H9 (cell line): ENCODE results near the gene DECR2. TPM values are rescaled to one million over a fixed set of nuclear protein-coding genes. Genes with fewer than 3 reads are reported as not detected.

Source experiments
- DNase-seq: peaks from one replicate; pipeline ENCODE4 v3.0.0-alpha.2; 2017
- H2AFZ ChIP-seq: one replicate; pipeline ENCODE4 v1.6.1; 2013; ENCODE audit warnings: mild to moderate bottlenecking, low read length, control low read depth, moderate library complexity
- H2AK5ac ChIP-seq: 2 replicates; pipeline ENCODE4 v1.6.1; 2013; ENCODE audit warnings: low read length, control low read depth, mixed read lengths; ENCODE audit not compliant: insufficient read length
- H2BK120ac ChIP-seq: one replicate; pipeline ENCODE4 v1.6.1; 2013; ENCODE audit warnings: low read depth, mild to moderate bottlenecking, low read length, control low read depth, inconsistent platforms; ENCODE audit not compliant: poor library complexity, severe bottlenecking
- H2BK12ac ChIP-seq: 2 replicates; pipeline ENCODE4 v1.6.1; 2013; ENCODE audit warnings: low read length, control low read depth, mixed read lengths, low read depth; ENCODE audit not compliant: insufficient read length
- H2BK15ac ChIP-seq: 2 replicates; pipeline ENCODE4 v1.6.1; 2013; ENCODE audit warnings: low read depth, low read length, control low read depth
- H2BK20ac ChIP-seq: one replicate; pipeline ENCODE4 v1.6.1; 2013; ENCODE audit warnings: low read depth, mild to moderate bottlenecking, low read length, control low read depth, inconsistent platforms; ENCODE audit not compliant: poor library complexity, severe bottlenecking
- H2BK5ac ChIP-seq: 2 replicates; pipeline ENCODE4 v1.6.1; 2013; ENCODE audit warnings: low read length, control low read depth, mixed read lengths; ENCODE audit not compliant: insufficient read length
- H3K14ac ChIP-seq: 2 replicates; pipeline ENCODE4 v1.6.1; 2013; ENCODE audit warnings: low read length, control low read depth; ENCODE audit not compliant: insufficient read depth
- H3K18ac ChIP-seq: 2 replicates; pipeline ENCODE4 v1.6.1; 2013; ENCODE audit warnings: low read depth, mild to moderate bottlenecking, mixed read lengths, low read length, control low read depth; ENCODE audit not compliant: insufficient read length
- H3K23ac ChIP-seq: 2 replicates; pipeline ENCODE4 v1.6.1; 2013; ENCODE audit warnings: low read length, control low read depth, mixed read lengths, low read depth; ENCODE audit not compliant: insufficient read length
- H3K23me2 ChIP-seq: 2 replicates; pipeline ENCODE4 v1.6.1; 2013; ENCODE audit warnings: low read depth, mild to moderate bottlenecking, mixed read lengths, low read length, control low read depth; ENCODE audit not compliant: insufficient read length, poor library complexity, severe bottlenecking
- H3K27ac ChIP-seq: 2 replicates; pipeline ENCODE4 v1.5.1; 2013; ENCODE audit warnings: low read length, control low read depth, mixed read lengths, low read depth; ENCODE audit not compliant: insufficient read length
- H3K27me3 ChIP-seq: 2 replicates; pipeline ENCODE4 v1.6.1; 2013; ENCODE audit warnings: low read length, control low read depth, inconsistent platforms; ENCODE audit not compliant: insufficient read depth
- H3K4ac ChIP-seq: 2 replicates; pipeline ENCODE4 v1.6.1; 2013; ENCODE audit warnings: low read depth, mild to moderate bottlenecking, control low read depth, inconsistent platforms, low read length, moderate library complexity
- H3K4me1 ChIP-seq: 2 replicates; pipeline ENCODE4 v1.6.1; 2013; ENCODE audit warnings: low read length, control low read depth, inconsistent platforms; ENCODE audit not compliant: insufficient read depth
- H3K4me2 ChIP-seq: 2 replicates; pipeline ENCODE4 v1.6.1; 2013; ENCODE audit warnings: low read length, control low read depth, mixed read lengths; ENCODE audit not compliant: insufficient read length, insufficient read depth
- H3K56ac ChIP-seq: 2 replicates; pipeline ENCODE4 v1.6.1; 2013; ENCODE audit warnings: low read depth, mild to moderate bottlenecking, mixed read lengths, low read length, control low read depth; ENCODE audit not compliant: insufficient read length
- H3K79me1 ChIP-seq: 2 replicates; pipeline ENCODE4 v1.6.1; 2013; ENCODE audit warnings: low read depth, mild to moderate bottlenecking, moderate library complexity, low read length, control low read depth, inconsistent platforms; ENCODE audit not compliant: insufficient read depth, poor library complexity, severe bottlenecking
- H3K79me2 ChIP-seq: 2 replicates; pipeline ENCODE4 v1.6.1; 2013; ENCODE audit warnings: low read length, control low read depth, inconsistent platforms; ENCODE audit not compliant: insufficient read depth
- H3K9ac ChIP-seq: 2 replicates; pipeline ENCODE4 v1.6.1; 2013; ENCODE audit warnings: low read length, control low read depth, mixed read lengths; ENCODE audit not compliant: insufficient read length; ENCODE audit errors: extremely low read depth
- H3K9me3 ChIP-seq: one replicate; pipeline ENCODE4 v1.6.1; 2013; ENCODE audit warnings: low read depth, low read length, inconsistent platforms; ENCODE audit not compliant: control insufficient read depth
- H3T11ph ChIP-seq: one replicate; pipeline ENCODE4 v1.6.1; 2013; ENCODE audit warnings: mild to moderate bottlenecking, low read length, control low read depth, inconsistent platforms
- H4K20me1 ChIP-seq: one replicate; pipeline ENCODE4 v1.6.1; 2013; ENCODE audit not compliant: control insufficient read depth, insufficient read length, insufficient read depth
- H4K5ac ChIP-seq: 2 replicates; pipeline ENCODE4 v1.6.1; 2013; ENCODE audit warnings: low read depth, mild to moderate bottlenecking, mixed read lengths, low read length, control low read depth; ENCODE audit not compliant: insufficient read length
- H4K8ac ChIP-seq: replicated peaks from 2 replicates; pipeline ENCODE4 v1.6.1; 2013; ENCODE audit warnings: low read length, control low read depth, mixed read lengths, low read depth; ENCODE audit not compliant: insufficient read length
- H4K91ac ChIP-seq: 2 replicates; pipeline ENCODE4 v1.6.1; 2013; ENCODE audit warnings: low read depth, mild to moderate bottlenecking, moderate library complexity, mixed read lengths, low read length, control low read depth; ENCODE audit not compliant: insufficient read length
- H3K27ac Mint-ChIP-seq, 3 experiments: 2 replicates in 2 of 3; 3 replicates in 1 of 3; pipeline ENCODE4 v1.8.0; 2020 to 2021; ENCODE audit warnings: mixed read lengths in 3 of 3, mild to moderate bottlenecking in 1 of 3, moderate library complexity in 1 of 3
- H3K27me3 Mint-ChIP-seq: 2 replicates; pipeline ENCODE4 v1.8.0; 2021; ENCODE audit warnings: low read depth, mild to moderate bottlenecking, moderate library complexity, mixed read lengths
- H3K36me3 Mint-ChIP-seq, 3 experiments: 2 replicates in 2 of 3; 3 replicates in 1 of 3; pipeline ENCODE4 v1.8.0; 2020 to 2021; ENCODE audit warnings: low read depth in 3 of 3, mixed read lengths in 3 of 3; ENCODE audit not compliant: insufficient read depth in 1 of 3
- H3K4me1 Mint-ChIP-seq, 2 experiments: 2 replicates each; pipeline ENCODE4 v1.8.0; 2020; ENCODE audit warnings: mixed read lengths in 2 of 2
- H3K4me3 Mint-ChIP-seq, 2 experiments: 2 replicates in 1 of 2; 3 replicates in 1 of 2; pipeline ENCODE4 v1.8.0; 2020 to 2021; ENCODE audit warnings: mild to moderate bottlenecking in 2 of 2, mixed read lengths in 2 of 2, moderate library complexity in 1 of 2
- H3K9me3 Mint-ChIP-seq, 2 experiments: 2 replicates in 1 of 2; 3 replicates in 1 of 2; pipeline ENCODE4 v1.8.0; 2020; ENCODE audit warnings: mild to moderate bottlenecking in 2 of 2, mixed read lengths in 2 of 2, moderate library complexity in 1 of 2
- WGBS: extraction: QIAGEN DNeasy Blood & Tissue Kit; methylation state at CpG from one replicate; pipeline ENCODE4 v1.1.7; 2013; ENCODE audit warnings: missing lambda C conversion rate, low lambda C conversion rate, mixed read lengths; ENCODE audit not compliant: insufficient read length; ENCODE audit errors: extremely low coverage; 5-methylcytosine and 5-hydroxymethylcytosine counted together
- total RNA-seq: library from RNA; stranded (reverse); gene quantifications from 2 replicates; pipeline ENCODE4 v1.2.1, GENCODE V29; 2021
- TF ChIP-seq, protein P1 (sequence below): fragments of 200-600 bp; sonication (generic); conservative IDR thresholded peaks from 3 replicates; pipeline ENCODE4 v1.8.0; 2021; ENCODE audit warnings: antibody characterized with exemption, mild to moderate bottlenecking

Gene DECR2
- total RNA-seq, 1 experiment from 2014 or later = 39.3 TPM

- Histone ChIP-seq H3K79me2 (no peaks in the 10 kb centered on the region), H3K79me1 (no peaks in the 10 kb centered on the region), H4K91ac (no peak overlapping the region), H3K27ac (no peak overlapping the region), H3K14ac (no peak overlapping the region), H3K27me3 (no peaks in the 10 kb centered on the region), H2BK15ac (no peak overlapping the region), H3K9ac (no peak overlapping the region), H3K56ac (no peak overlapping the region), H2BK120ac (no peak overlapping the region), H3K4me1 (no peaks in the 10 kb centered on the region), H4K8ac (no peak overlapping the region), H3K18ac (no peak overlapping the region), H3K9me3 (no peaks in the 10 kb centered on the region), H3K23me2 (no peaks in the 10 kb centered on the region), H3K4me2 (no peak overlapping the region), H2BK5ac (no peak overlapping the region), H2BK12ac (no peak overlapping the region), H2AFZ (no peak overlapping the region), H2BK20ac (no peak overlapping the region), H4K20me1 (no peaks in the 10 kb centered on the region), H2AK5ac (no peak overlapping the region), H3T11ph (no peak overlapping the region), H4K5ac (no peak overlapping the region), H3K4ac (no peak overlapping the region), H3K23ac (no peak overlapping the region)
- WGBS = no CpG with 5 or more reads among the region's 36 CpGs
- H3K9me3 Mint-ChIP-seq = no peaks in the 10 kb centered on the region
- no peaks in the 10 kb centered on the region for H3K27me3 Mint-ChIP-seq
- no peak for DNase-seq
- no peaks in the 10 kb centered on the region for H3K4me1 Mint-ChIP-seq
- no peak overlapping the region for H3K4me3 Mint-ChIP-seq
- TF ChIP-seq, protein P1, sequence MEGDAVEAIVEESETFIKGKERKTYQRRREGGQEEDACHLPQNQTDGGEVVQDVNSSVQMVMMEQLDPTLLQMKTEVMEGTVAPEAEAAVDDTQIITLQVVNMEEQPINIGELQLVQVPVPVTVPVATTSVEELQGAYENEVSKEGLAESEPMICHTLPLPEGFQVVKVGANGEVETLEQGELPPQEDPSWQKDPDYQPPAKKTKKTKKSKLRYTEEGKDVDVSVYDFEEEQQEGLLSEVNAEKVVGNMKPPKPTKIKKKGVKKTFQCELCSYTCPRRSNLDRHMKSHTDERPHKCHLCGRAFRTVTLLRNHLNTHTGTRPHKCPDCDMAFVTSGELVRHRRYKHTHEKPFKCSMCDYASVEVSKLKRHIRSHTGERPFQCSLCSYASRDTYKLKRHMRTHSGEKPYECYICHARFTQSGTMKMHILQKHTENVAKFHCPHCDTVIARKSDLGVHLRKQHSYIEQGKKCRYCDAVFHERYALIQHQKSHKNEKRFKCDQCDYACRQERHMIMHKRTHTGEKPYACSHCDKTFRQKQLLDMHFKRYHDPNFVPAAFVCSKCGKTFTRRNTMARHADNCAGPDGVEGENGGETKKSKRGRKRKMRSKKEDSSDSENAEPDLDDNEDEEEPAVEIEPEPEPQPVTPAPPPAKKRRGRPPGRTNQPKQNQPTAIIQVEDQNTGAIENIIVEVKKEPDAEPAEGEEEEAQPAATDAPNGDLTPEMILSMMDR = no peak
- H3K27ac Mint-ChIP-seq = peak overlapping the region in 1 of 3 experiments; percentile 90; a peak in 2 of 7 replicates
- peaks cover 0 to 18% (median 17%) of the 10 kb centered on the region in 3 experiments; a peak in 5 of 7 replicates for H3K36me3 Mint-ChIP-seq
Observed at GRCh38 chr16:410516-411178, 9.0 kb downstream of the DECR2 start.
